ENCODE data around the gene RAI2. TPM values are rescaled to one million over a fixed set of nuclear protein-coding genes. Genes with fewer than 3 reads are reported as not detected.
A peak's percentile ranks its signal among the peaks of the same experiment; 100 is the strongest.
"Not testable (repeated sequence)": the region's sequence is repeated elsewhere in the genome, so short reads cannot be mapped to it uniquely, and the experiment has no call there.

The RAI2 gene
- total RNA-seq, 2 donors from 2014 or later: 4.9 to 8.6 TPM

- 73 to 84% methylated on average over 4 to 8 of the region's 8 CpGs for WGBS, 2 donors
- Histone ChIP-seq H3K4me3 (no peak overlapping the region), H3K27ac (no peak overlapping the region), H3K9me3 (no peaks in the 10 kb centered on the region), H3K36me3 (replicated peaks in 1 of 2; ENCODE audit: insufficient read depth in 1 of 2, low read depth in 2 of 2) (no peaks in the 10 kb centered on the region), H3K4me1 (no peaks in the 10 kb centered on the region), H3K27me3 (no peaks in the 10 kb centered on the region)
- ATAC-seq: no peak
- no peak for TF ChIP-seq POLR2A (IDR thresholded peaks at IDR 0.05)
- no peak for TF ChIP-seq CTCF (IDR thresholded peaks at IDR 0.05)
- intact Hi-C loops (cut with DNase I): no loop called here
- DNase-seq: no peak
Observed at GRCh38 chrX:17788956-17789562, 72.0 kb downstream of the RAI2 start.

GRCh38 chrX:17788439-17788838 lies 72.7 kb downstream of the RAI2 start:
- no peaks in the 10 kb centered on the region for H3K27me3 ChIP-seq
- no peak overlapping the region for H3K27ac ChIP-seq
- intact Hi-C loops (cut with DNase I): no loop called here
- no peaks in the 10 kb centered on the region for H3K9me3 ChIP-seq
- H3K36me3 ChIP-seq (replicated peaks in 1 of 2; ENCODE audit: insufficient read depth in 1 of 2, low read depth in 2 of 2): no peaks in the 10 kb centered on the region
- no peaks in the 10 kb centered on the region for H3K4me1 ChIP-seq
- ATAC-seq (peak; percentile 58), DNase-seq (peak; percentile 15 to 51 (median 30))
- 0 to 3% methylated on average over 1 to 4 of the region's 4 CpGs for WGBS, 2 donors
- no peak overlapping the region for H3K4me3 ChIP-seq
- TF ChIP-seq CTCF (IDR thresholded peaks at IDR 0.05) (peak; percentile 36 to 62 (median 57)), POLR2A (IDR thresholded peaks at IDR 0.05) (no peak)

- H3K36me3 ChIP-seq (replicated peaks in 1 of 2; ENCODE audit: insufficient read depth in 1 of 2, low read depth in 2 of 2): no peaks in the 10 kb centered on the region
- H3K27me3 ChIP-seq: no peaks in the 10 kb centered on the region
- H3K27ac ChIP-seq: no peak overlapping the region
- TF ChIP-seq POLR2A (IDR thresholded peaks at IDR 0.05): no peak
- TF ChIP-seq CTCF (IDR thresholded peaks at IDR 0.05): no peak
- WGBS, 2 donors: 20 to 80% methylated on average over 1 to 2 of the region's 11 CpGs
- ATAC-seq (no peak), DNase-seq (no peak)
- intact Hi-C loops (cut with DNase I): no loop called here
- no peaks in the 10 kb centered on the region for H3K9me3 ChIP-seq
- H3K4me1 ChIP-seq: no peaks in the 10 kb centered on the region
- no peak overlapping the region for H3K4me3 ChIP-seq
Observed at GRCh38 chrX:17787557-17787956, 73.5 kb downstream of the RAI2 start.

GRCh38 chrX:17786554-17787347 lies 74.3 kb downstream of the RAI2 start:
- H3K4me1 ChIP-seq; intact Hi-C loops (cut with DNase I); H3K9me3 ChIP-seq; H3K36me3 ChIP-seq (replicated peaks in 1 of 2; ENCODE audit: insufficient read depth in 1 of 2, low read depth in 2 of 2); ATAC-seq; H3K4me3 ChIP-seq; DNase-seq; H3K27ac ChIP-seq; H3K27me3 ChIP-seq: not testable (repeated sequence)
- WGBS, 2 donors: 48 to 93% methylated on average over 3 to 17 of the region's 31 CpGs

GRCh38 chrX:17779434-17779833 lies 81.7 kb downstream of the RAI2 start:
- H3K27ac ChIP-seq: no peak overlapping the region
- H3K27me3 ChIP-seq: no peaks in the 10 kb centered on the region
- TF ChIP-seq POLR2A (IDR thresholded peaks at IDR 0.05): no peak
- no peak for TF ChIP-seq CTCF (IDR thresholded peaks at IDR 0.05)
- no peaks in the 10 kb centered on the region for H3K36me3 ChIP-seq (replicated peaks in 1 of 2; ENCODE audit: insufficient read depth in 1 of 2, low read depth in 2 of 2)
- no peaks in the 10 kb centered on the region for H3K9me3 ChIP-seq
- H3K4me3 ChIP-seq: no peak overlapping the region
- WGBS, 2 donors: 87 to 88% methylated on average over 4 of the region's 4 CpGs
- intact Hi-C loops (cut with DNase I): no loop called here
- no peaks in the 10 kb centered on the region for H3K4me1 ChIP-seq
- ATAC-seq (no peak), DNase-seq (no peak)
